Measurements from ENCODE around the gene STK24. TPM values are rescaled to one million over a fixed set of nuclear protein-coding genes. Genes with fewer than 3 reads are reported as not detected.

STK24 gene
- total RNA-seq, 2 donors from 2014 or later, result 212 to 231 TPM

- H3K4me3 Mint-ChIP-seq, result no peak overlapping the region
- no peaks in the 10 kb centered on the region for H3K9me3 Mint-ChIP-seq
- H3K27ac Mint-ChIP-seq, result peak overlapping the region; percentile 78
- H3K27me3 Mint-ChIP-seq, result no peaks in the 10 kb centered on the region
- no peak for ATAC-seq (replicated peaks)
- peaks cover 10% of the 10 kb centered on the region for H3K4me1 Mint-ChIP-seq
- peaks cover 100% of the 10 kb centered on the region for H3K36me3 Mint-ChIP-seq (ENCODE audit: low read depth)
These were observed 122.5 kb downstream of the STK24 start for GRCh38 chr13:98454389-98454881.

DNA sequence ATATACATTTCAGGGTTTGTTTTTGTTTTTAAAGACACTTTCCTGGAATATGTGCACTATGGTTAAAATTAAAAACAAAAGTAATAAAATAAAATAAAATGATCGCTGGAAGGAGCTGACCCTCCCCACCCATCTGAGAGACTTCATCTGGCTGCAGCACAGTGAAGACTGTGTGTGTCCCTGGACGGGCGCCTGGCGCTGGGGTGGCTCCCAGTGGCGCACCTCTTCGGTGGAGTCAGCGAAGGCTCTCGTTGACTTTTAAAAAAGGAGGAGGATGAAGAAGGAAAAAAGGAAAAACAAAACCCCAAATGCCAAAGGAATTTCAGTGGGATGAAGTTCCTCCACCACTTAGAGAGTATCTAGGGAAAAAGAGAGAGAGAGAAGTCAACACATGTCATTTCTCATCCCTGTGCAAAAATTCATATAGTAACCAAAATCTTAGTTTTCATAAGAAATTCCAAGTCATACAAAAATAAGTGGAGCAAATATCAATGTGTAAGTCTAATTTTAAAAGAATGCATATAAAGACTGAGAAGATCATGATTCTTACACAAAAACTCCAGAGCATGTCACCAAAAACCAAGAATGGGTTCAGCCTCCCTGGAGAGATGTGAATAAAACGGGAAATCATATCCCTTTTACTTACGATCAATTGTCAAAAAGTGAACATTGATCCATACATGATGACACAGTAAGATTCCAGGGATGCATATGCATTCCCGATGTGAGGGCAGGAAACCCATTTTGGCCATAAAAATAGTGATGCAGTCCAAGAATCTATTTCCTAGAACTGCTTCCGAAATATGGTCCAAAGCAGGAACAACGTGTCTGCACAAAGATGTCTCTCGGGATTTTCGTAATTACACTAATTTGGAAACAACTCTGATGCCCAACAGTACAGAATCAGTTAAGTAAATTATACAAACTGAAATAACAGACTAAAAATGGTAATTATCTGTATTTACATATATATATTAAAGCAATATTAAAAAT is 123.8 kb downstream of the STK24 start:
- no peaks in the 10 kb centered on the region for H3K27me3 Mint-ChIP-seq
- H3K36me3 Mint-ChIP-seq (ENCODE audit: low read depth), result peaks cover 100% of the 10 kb centered on the region
- no peak overlapping the region for H3K27ac Mint-ChIP-seq
- no peak overlapping the region for H3K4me3 Mint-ChIP-seq
- no peak for ATAC-seq (replicated peaks)
- H3K9me3 Mint-ChIP-seq, result no peaks in the 10 kb centered on the region
- peaks cover 10% of the 10 kb centered on the region for H3K4me1 Mint-ChIP-seq

GRCh38 chr13:98451676-98452470 is 125.0 kb downstream of the STK24 start:
- Mint-ChIP-seq H3K27ac (peak overlapping the region; percentile 73), H3K27me3 (no peaks in the 10 kb centered on the region), H3K36me3 (ENCODE audit: low read depth) (peaks cover 100% of the 10 kb centered on the region), H3K9me3 (no peaks in the 10 kb centered on the region), H3K4me1 (peaks cover 18% of the 10 kb centered on the region), H3K4me3 (no peak overlapping the region)
- ATAC-seq (replicated peaks), result no peak

GRCh38 chr13:98450539-98451111 is 126.3 kb downstream of the STK24 start:
- ATAC-seq (replicated peaks), result no peak
- peaks cover 96% of the 10 kb centered on the region for H3K36me3 Mint-ChIP-seq (ENCODE audit: low read depth)
- peak overlapping the region; percentile 73 for H3K27ac Mint-ChIP-seq
- no peak overlapping the region for H3K4me3 Mint-ChIP-seq
- H3K9me3 Mint-ChIP-seq, result no peaks in the 10 kb centered on the region
- H3K4me1 Mint-ChIP-seq, result peaks cover 21% of the 10 kb centered on the region
- no peaks in the 10 kb centered on the region for H3K27me3 Mint-ChIP-seq

DNA sequence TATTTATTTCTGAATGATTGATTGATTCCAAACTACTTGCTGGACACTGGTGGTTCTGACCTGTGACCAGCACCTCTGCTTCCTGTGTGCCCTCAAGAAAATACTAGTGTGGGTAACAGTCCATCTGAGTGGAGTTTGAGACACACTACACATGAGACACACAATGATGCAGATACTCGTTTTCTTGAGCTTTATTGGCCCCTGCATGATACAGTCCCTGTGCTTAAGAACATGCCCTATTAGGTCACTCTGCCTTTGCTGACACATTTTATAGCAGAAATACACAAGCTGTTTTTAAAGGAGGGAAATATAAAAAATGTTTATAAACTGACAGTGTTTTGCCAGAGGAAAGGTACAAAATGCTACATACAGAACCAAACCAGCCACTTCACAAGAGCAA is 126.9 kb downstream of the STK24 start:
- Mint-ChIP-seq H3K4me3 (no peak overlapping the region), H3K9me3 (no peaks in the 10 kb centered on the region), H3K4me1 (peaks cover 21% of the 10 kb centered on the region), H3K27me3 (no peaks in the 10 kb centered on the region), H3K27ac (no peak overlapping the region), H3K36me3 (ENCODE audit: low read depth) (peaks cover 96% of the 10 kb centered on the region)
- ATAC-seq (replicated peaks), result no peak

DNA sequence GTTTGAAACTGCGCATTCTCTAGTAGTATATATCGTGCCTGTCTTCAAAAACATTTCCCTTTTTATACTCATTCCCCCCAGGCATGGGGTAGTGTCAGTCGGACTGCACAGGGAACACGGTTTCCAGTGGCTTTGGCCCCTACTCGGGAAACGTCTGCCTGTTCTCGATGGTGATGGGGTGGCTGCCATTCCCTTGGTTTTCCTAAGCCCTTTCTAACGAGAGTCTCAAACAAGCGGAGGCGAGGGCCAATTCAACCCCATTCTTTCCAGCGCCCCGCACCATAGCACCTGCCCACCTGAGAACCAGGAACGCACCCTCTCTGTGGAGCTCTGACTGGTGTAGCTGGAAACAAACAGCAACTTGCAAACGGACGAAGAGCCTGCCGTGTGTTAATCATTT is 127.6 kb downstream of the STK24 start:
- no peak for ATAC-seq (replicated peaks)
- peaks cover 22% of the 10 kb centered on the region for H3K4me1 Mint-ChIP-seq
- no peaks in the 10 kb centered on the region for H3K27me3 Mint-ChIP-seq
- H3K27ac Mint-ChIP-seq, result peak overlapping the region; percentile 83
- H3K36me3 Mint-ChIP-seq (ENCODE audit: low read depth), result peaks cover 88% of the 10 kb centered on the region
- no peaks in the 10 kb centered on the region for H3K9me3 Mint-ChIP-seq
- H3K4me3 Mint-ChIP-seq, result no peak overlapping the region

DNA sequence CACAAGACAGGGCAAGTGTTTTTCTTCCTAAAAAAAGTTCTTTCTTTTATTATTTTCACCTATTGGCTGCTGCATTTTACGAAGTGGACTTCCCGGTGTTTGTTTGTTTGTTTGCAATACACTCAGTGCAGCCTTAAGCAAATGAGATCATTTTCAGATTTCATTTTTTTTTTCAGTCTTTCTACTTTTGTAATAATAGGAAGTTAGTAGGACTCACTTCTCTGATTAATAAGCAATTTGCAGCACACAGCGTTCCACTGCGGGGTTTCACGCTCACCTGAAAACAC is 128.3 kb downstream of the STK24 start:
- Mint-ChIP-seq H3K9me3 (no peaks in the 10 kb centered on the region), H3K4me3 (no peak overlapping the region), H3K4me1 (peaks cover 26% of the 10 kb centered on the region), H3K36me3 (ENCODE audit: low read depth) (peaks cover 81% of the 10 kb centered on the region), H3K27me3 (no peaks in the 10 kb centered on the region), H3K27ac (peak overlapping the region; percentile 83)
- no peak for ATAC-seq (replicated peaks)

GRCh38 chr13:98447881-98448641 is 128.8 kb downstream of the STK24 start:
- no peak overlapping the region for H3K4me3 Mint-ChIP-seq
- peaks cover 76% of the 10 kb centered on the region for H3K36me3 Mint-ChIP-seq (ENCODE audit: low read depth)
- peaks cover 29% of the 10 kb centered on the region for H3K4me1 Mint-ChIP-seq
- ATAC-seq (replicated peaks), result peak; percentile 61
- peak overlapping the region; percentile 83 for H3K27ac Mint-ChIP-seq
- no peaks in the 10 kb centered on the region for H3K9me3 Mint-ChIP-seq
- no peaks in the 10 kb centered on the region for H3K27me3 Mint-ChIP-seq

- Mint-ChIP-seq H3K4me3 (no peak overlapping the region), H3K9me3 (no peaks in the 10 kb centered on the region), H3K4me1 (peaks cover 28% of the 10 kb centered on the region), H3K27ac (peak overlapping the region; percentile 83), H3K27me3 (no peaks in the 10 kb centered on the region), H3K36me3 (ENCODE audit: low read depth) (peaks cover 67% of the 10 kb centered on the region)
- no peak for ATAC-seq (replicated peaks)
These were observed 129.8 kb downstream of the STK24 start for GRCh38 chr13:98447130-98447529.

- ATAC-seq (replicated peaks), result no peak
- Mint-ChIP-seq H3K27ac (peak overlapping the region; percentile 83), H3K36me3 (ENCODE audit: low read depth) (peaks cover 58% of the 10 kb centered on the region), H3K4me1 (peaks cover 19% of the 10 kb centered on the region), H3K9me3 (no peaks in the 10 kb centered on the region), H3K4me3 (no peak overlapping the region), H3K27me3 (no peaks in the 10 kb centered on the region)
These were observed 130.7 kb downstream of the STK24 start for GRCh38 chr13:98446234-98446621.

DNA sequence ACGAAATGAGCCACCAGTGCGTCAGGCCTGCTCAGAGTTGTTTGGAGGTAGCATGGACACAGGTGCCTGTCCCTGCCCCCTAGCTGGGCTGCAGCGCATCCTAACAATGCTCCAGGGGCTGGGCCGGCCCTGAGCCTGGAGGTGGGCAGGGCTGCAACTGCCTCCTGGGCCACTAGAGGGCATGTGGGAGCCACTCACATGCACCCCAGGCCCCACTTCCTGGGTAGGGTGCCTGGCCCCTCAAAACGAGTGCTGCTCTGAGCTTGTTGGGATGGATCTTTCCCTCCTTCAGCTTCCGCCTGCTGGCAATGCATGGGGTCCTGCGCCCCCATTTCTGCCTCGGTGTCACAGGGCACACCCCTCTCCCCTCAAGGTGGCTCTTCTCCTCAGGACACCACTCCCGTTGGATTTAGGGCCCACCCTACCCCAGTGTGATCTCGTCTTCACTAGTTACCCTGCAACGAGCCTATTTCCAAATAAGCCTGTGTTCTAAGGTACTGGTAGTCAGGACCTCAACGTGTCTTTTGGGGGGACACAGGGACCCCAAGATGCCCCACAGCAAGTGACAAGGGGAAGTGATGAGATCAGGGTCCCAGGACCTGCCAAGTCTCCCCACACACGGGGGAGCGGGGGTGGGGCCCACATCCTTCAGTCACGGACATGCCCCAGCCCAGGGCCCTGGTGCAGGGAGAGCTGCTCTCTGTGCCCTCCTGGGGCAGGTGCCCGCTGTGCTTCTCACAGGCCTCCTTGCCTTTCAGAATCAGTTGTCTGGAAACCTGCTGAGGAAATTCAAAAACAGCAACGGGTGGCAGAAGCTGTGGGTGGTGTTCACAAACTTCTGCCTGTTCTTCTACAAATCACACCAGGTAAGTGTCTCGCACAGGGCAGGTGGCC is 131.3 kb downstream of the STK24 start:
- Mint-ChIP-seq H3K27me3 (no peaks in the 10 kb centered on the region), H3K36me3 (ENCODE audit: low read depth) (peaks cover 51% of the 10 kb centered on the region), H3K4me1 (peaks cover 19% of the 10 kb centered on the region), H3K27ac (peak overlapping the region; percentile 83), H3K4me3 (peak overlapping the region; percentile 11), H3K9me3 (no peaks in the 10 kb centered on the region)
- ATAC-seq (replicated peaks), result peak; percentile 79

DNA sequence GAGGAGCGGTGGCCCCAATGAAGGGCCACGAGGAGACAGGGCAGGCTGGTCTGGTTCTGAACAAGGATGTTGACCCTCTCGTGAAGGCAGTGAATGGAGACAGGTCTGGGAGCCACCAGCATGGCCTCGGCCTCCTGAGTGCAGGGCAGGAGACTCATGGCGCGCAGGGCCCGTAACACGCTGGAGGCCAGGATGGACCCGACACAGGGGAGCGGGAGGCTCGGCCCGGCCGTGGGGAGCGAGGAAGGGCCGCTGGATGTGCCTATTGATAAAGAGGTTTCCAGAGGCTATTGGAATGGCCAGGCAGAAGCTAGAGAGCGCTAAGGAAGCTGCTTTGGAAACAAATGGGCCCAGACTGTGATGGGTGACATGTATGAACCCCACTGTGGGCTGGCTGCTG is 132.5 kb downstream of the STK24 start:
- no peak for ATAC-seq (replicated peaks)
- H3K4me1 Mint-ChIP-seq, result peaks cover 19% of the 10 kb centered on the region
- H3K4me3 Mint-ChIP-seq, result no peak overlapping the region
- H3K27me3 Mint-ChIP-seq, result no peaks in the 10 kb centered on the region
- no peaks in the 10 kb centered on the region for H3K9me3 Mint-ChIP-seq
- H3K36me3 Mint-ChIP-seq (ENCODE audit: low read depth), result peaks cover 39% of the 10 kb centered on the region
- H3K27ac Mint-ChIP-seq, result peak overlapping the region; percentile 85

DNA sequence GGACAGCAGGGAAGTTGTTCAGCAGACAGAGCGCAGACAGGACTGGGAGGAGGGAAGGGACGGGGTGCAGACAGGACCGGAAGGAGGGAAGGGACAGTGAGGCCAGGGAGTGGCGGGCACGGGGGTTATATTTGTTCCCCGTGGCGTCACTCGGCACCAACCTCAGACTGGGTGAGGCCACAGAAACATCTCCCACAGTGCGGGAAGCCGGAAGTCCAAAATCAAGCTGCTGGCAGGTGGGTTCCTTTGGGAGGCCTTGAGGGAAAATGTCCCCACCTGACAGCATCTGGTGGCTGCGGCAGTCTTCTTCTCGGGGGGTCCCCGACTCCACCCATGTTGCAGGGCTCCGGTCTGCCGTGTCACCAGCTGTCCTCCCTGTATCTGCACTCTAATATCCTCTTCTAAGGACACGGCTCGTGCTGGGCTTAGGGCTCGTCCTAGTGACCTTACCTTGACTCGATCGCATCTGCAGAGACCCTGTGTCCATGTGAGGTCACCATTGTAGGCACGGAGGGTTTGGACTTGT is 133.0 kb downstream of the STK24 start:
- no peaks in the 10 kb centered on the region for H3K9me3 Mint-ChIP-seq
- no peaks in the 10 kb centered on the region for H3K27me3 Mint-ChIP-seq
- ATAC-seq (replicated peaks), result no peak

More for the DNA sequence above, 133.0 kb downstream of the STK24 start:
- H3K36me3 Mint-ChIP-seq (ENCODE audit: low read depth), result peaks cover 34% of the 10 kb centered on the region
- peaks cover 19% of the 10 kb centered on the region for H3K4me1 Mint-ChIP-seq
- peak overlapping the region; percentile 85 for H3K27ac Mint-ChIP-seq
- H3K4me3 Mint-ChIP-seq, result no peak overlapping the region

All from activated T-helper 17 cell treated with anti-CD3 and anti-CD28 coated beads, Interleukin-2, amount 50 U/mL, for 72 hours (primary cell).